HG03575 (cell line): ENCODE data around the gene FRMD4A.
"Not testable (repeated sequence)": the region's sequence is repeated elsewhere in the genome, so short reads cannot be mapped to it uniquely, and the experiment has no call there.

Experiments
- ATAC-seq: cut with Tn5 transposase; IDR thresholded peaks from one replicate; pipeline ENCODE4 v1.9.1; 2021; ENCODE audit not compliant: unreplicated experiment, insufficient number of reproducible peaks, low FRiP score; ENCODE audit errors: extremely low read depth

Gene FRMD4A

DNA sequence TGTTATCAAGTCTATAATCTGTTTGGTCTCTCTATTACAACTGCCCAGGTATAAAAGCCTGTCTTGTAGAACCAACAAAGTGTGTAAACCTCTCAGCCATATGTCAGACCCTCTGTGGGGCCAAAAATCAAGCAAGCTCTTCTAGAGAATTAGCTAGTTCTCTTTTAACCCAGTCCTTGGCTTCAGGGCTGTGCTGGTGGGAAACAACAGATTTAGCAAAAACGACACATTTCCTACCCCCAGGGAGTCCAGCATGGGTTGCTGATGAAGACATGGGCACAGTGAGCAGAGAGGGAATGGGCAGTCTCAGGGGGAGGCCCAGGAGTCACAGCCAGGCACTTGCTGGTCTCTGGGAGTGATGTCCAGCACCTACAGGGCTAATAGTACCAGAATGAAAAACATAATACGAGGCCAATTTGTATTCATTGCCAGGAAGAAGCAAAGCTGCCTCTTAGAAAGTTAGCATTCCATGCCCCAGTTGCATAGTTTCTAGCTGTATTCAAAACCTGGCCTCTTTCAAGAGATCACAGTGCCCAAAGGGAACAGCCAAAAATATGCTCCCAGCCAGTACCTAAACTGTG, 80.1 kb downstream of the FRMD4A start:
- no peak for ATAC-seq

DNA sequence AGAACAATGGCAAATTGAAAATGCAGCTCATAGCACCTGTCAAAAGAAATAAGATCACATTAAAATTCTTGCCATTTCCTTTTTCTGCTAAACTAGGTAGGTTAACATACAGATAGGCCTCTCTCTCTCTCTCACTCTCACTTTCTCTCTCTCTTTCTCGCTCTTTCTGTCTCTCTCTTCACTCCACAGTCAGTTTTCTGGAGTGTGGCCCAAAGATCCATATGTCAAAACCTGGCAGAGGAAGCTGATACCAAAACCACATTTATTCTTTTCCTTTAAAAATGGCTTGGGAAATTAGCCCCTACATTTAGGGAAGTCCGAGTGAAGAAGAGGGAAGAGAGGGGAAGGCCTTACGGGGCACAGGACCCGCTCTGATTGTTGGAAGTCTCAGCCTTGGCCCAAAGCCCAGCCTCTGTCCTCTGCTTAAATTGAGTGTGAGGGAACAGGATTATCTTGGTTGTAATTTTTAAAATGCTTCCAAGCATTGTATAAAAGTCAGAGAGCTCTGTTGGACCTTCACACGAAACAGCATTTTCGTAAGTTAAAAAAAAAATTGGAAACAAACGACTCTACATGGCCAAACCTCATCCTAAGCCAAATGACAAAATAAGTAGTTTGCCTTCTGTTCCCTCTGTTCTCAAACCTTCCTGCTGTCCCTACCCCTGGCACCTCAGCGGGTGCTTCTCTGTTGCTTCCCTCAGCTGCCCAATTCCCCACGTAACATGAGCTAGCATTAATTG, 83.2 kb downstream of the FRMD4A start:
- no peak for ATAC-seq

DNA sequence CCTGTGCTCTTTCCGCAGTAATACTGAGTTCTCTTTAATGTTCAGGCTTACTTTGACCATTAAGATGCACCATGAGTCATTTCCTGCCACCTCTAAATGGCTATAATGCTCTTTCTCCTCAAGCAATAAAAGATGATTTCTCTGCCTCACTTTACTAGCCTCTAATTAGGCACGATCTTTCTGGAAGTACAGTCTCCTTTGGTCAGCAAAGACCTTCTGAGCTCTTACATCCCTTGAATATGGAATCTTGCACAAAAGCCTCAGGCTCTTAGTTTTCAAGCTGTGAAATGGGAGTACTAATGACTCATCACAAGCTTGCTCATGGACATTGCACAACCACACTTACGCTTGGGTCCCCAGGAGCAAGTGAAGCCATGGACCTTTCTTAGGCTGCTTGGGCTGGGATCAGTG, 85.9 kb downstream of the FRMD4A start:
- no peak for ATAC-seq

- ATAC-seq, result no peak
Measured at GRCh38 chr10:14244147-14244546, 86.6 kb downstream of the FRMD4A start.

GRCh38 chr10:14243221-14243620, 87.5 kb downstream of the FRMD4A start:
- ATAC-seq, result no peak

GRCh38 chr10:14241196-14241595, 89.5 kb downstream of the FRMD4A start:
- no peak for ATAC-seq

DNA sequence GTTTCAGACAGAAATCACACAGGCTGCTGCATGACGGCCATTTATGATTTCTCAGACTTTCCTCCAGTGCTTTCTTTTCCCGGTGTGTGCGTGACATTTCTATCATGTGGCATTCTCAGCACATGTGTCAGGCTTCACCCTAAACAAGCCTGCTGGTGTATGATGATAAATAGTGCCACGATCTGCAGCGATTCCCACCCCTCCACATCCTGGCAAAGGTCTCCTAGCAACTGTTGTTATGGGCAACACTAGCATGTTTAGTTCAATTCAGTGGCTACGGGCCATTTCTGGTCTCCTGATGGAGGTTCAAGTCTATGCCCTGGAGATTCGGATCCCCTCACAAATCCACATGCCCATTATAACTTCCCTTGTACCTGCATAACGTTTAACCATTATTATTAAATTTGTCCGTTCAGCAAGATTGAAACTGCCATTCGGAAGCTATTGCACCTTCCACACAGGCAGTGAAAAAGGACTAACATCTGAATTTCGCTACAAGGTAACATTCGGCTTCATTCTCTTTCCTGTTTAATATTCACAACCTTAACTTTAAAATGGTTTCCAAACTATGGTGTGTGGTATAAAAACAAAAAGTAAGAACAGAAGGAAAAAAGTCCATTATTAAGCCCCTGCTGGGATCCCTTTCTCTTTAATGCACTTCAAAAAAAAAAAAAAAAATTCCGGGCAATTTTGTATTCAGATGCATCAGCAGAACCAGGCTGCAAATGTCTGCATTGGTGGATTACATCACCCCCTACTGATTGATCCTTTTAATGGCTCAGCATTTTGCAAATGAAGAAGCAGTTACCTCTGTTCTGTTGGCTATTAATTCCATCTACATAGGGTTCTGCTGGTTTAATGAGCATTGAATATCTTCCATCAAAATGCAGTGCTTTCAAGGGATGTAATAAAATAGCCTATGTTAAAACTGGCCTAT, 90.2 kb downstream of the FRMD4A start:
- ATAC-seq, result no peak

- ATAC-seq, result not testable (repeated sequence)
Measured at GRCh38 chr10:14238659-14239058, 92.1 kb downstream of the FRMD4A start.

DNA sequence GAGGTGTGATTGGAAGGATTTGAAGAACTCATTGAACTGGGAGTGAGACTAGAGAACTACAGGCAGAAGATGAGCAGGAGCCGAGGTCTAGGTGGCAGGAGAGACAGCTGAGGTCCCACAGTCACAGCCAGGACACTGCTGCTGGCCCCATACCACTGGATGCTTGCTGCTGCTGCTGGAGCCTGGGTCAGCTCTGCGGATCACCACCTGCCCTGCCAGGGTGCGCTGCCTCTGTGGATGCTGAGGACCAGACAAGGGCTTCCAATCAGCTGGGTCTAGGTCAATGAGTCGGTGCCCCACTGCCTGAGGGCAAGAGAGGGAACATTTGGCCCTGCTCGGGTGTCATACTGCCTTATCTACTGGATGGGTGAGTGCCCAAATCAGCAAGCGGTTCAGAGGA, 94.4 kb downstream of the FRMD4A start:
- no peak for ATAC-seq

GRCh38 chr10:14235566-14236195, 95.0 kb downstream of the FRMD4A start:
- no peak for ATAC-seq

DNA sequence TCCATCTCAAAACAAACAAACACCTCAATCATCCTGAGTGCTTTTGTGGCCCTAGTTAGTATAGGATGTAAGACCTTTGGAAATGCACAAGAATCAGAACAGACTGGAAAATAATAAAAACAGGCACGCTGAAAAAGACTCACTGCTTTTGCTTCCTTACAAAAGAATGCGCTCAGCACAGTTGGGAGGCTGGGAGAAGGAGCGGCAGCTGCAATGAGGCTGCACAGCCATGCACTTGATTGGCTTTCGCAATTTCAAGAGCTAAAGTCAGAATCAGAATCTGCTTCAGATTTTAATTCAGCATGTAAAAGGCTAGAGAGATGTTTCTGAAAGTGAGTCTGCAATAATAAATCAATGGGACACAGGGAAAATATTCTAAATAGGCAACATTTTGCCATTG, 97.2 kb downstream of the FRMD4A start:
- no peak for ATAC-seq

- not testable (repeated sequence) for ATAC-seq
Measured at GRCh38 chr10:14228798-14229197, 101.9 kb downstream of the FRMD4A start.

DNA sequence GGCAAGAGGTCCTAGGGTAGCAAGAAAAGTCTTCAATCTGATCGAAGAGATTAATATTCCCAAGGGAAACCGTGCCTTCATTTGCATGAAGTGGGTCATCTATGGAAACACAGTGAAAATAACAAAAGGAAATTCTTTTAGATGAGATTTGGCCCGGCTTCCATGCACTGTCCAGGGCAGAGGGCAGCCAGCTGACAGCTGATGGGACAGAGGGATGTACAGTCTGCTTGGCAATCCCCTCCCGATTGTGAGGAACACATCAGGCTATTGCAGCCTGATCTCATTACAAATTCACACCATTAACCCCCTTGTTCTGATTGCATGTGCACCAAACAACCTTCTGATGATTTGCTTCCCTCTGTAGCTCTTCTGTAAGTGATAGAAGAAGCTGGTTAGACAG, 105.3 kb downstream of the FRMD4A start:
- ATAC-seq, result no peak

- ATAC-seq, result no peak
Measured at GRCh38 chr10:14220026-14220425, 110.7 kb downstream of the FRMD4A start.

GRCh38 chr10:14219411-14219810, 111.3 kb downstream of the FRMD4A start:
- no peak for ATAC-seq

- no peak for ATAC-seq
Measured at GRCh38 chr10:14215641-14216040, 115.1 kb downstream of the FRMD4A start.

DNA sequence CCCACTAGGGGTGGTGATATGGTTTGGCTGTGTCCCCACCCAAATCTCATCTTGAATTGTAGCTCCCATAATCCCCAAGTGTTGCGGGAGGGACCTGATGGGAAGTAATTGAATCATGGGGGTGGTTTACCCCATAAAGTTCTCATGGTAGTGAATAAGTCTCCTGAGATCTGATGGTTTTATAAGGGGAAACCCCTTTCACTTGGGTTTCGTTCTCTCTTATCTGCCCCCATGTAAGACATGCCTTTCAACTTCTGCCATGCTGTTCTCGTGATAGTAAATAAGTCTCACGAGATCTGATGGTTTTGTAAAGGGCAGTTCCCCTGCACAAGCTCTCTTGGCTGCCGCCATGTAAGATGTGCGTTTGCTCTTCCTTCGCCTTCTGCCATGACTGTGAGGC, 117.0 kb downstream of the FRMD4A start:
- ATAC-seq, result not testable (repeated sequence)

DNA sequence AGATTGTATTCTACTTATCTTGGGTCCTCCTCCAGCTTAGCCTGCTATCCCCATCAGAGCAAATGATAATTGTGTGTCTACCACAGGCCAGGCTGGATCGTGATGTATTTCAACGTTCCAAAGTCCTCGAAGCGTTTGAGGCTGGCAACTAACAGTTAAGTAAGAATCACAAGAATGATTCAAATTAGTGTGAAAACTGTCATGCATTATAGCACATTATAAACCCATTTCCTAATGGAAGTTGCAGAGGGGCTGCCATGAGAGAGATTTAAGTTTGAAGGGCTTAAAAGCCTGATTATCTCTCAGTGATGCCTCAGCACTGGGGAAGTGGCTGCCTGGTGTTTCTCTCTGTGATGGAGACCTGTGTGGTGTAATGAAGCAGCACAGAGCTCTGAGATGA, 119.1 kb downstream of the FRMD4A start:
- no peak for ATAC-seq

- ATAC-seq, result no peak
Measured at GRCh38 chr10:14208231-14208630, 122.5 kb downstream of the FRMD4A start.
